DMS 273 (cell line): ENCODE measurements around the gene RPS10.

ENCODE experiments used
- DNase-seq: peaks from one replicate; lab custom pipeline; 2025; ENCODE audit not compliant: unreplicated experiment; lab: John Stamatoyannopoulos, UW

The RPS10 gene

GRCh38 chr6:34425498-34426410 lies at the start of gene RPS10:
TSS of gene RPS10 (minus strand) at chr6:34426069. CDS start at chr6:34425221, 848 bp downstream.
- peak; percentile 97 for DNase-seq

GRCh38 chr6:34475238-34475682 lies 49.4 kb upstream of the RPS10 start:
- no peak for DNase-seq

GRCh38 chr6:34474754-34475153 lies 48.9 kb upstream of the RPS10 start:
- DNase-seq, result no peak

GRCh38 chr6:34473967-34474366 lies 48.1 kb upstream of the RPS10 start:
- DNase-seq, result no peak

GRCh38 chr6:34472425-34472824 lies 46.6 kb upstream of the RPS10 start:
- DNase-seq, result no peak

- DNase-seq, result no peak
Measured at GRCh38 chr6:34469499-34469898, 43.6 kb upstream of the RPS10 start.

GRCh38 chr6:34468378-34468892 lies 42.6 kb upstream of the RPS10 start:
- DNase-seq, result no peak

GRCh38 chr6:34466242-34467185 lies 40.6 kb upstream of the RPS10 start:
- DNase-seq, result peak; percentile 54

- peak; percentile 65 for DNase-seq
Measured at GRCh38 chr6:34465531-34466241, 39.8 kb upstream of the RPS10 start, which contains the start of gene PACSIN1. TSS of gene PACSIN1 (plus strand) at chr6:34466076. CDS start at chr6:34526306, 60,230 bp downstream.

- DNase-seq, result no peak
Measured at GRCh38 chr6:34463849-34464248, 38.0 kb upstream of the RPS10 start.

- no peak for DNase-seq
Measured at GRCh38 chr6:34463299-34463698, 37.4 kb upstream of the RPS10 start.

- DNase-seq, result peak; percentile 70
Measured at GRCh38 chr6:34462551-34462971, 36.7 kb upstream of the RPS10 start.

GRCh38 chr6:34462010-34462409 lies 36.1 kb upstream of the RPS10 start:
- no peak for DNase-seq

GRCh38 chr6:34460796-34461507 lies 35.1 kb upstream of the RPS10 start:
- peak; percentile 26 for DNase-seq

GRCh38 chr6:34459899-34460593 lies 34.2 kb upstream of the RPS10 start:
- DNase-seq, result peak; percentile 77

- no peak for DNase-seq
Measured at GRCh38 chr6:34457742-34458735, 32.2 kb upstream of the RPS10 start.

GRCh38 chr6:34457382-34457741 lies 31.5 kb upstream of the RPS10 start:
- DNase-seq, result no peak

GRCh38 chr6:34455831-34456230 lies 30.0 kb upstream of the RPS10 start:
- peak; percentile 44 for DNase-seq
